ENCODE measurements around the gene NDUFS8. TPM values are rescaled to one million over a fixed set of nuclear protein-coding genes. Genes with fewer than 3 reads are reported as not detected.

NDUFS8 gene
- total and polyA plus RNA-seq, 2 of the 4 experiments (the other 2 are of a cell fraction), result 85.9 to 131 TPM

DNA sequence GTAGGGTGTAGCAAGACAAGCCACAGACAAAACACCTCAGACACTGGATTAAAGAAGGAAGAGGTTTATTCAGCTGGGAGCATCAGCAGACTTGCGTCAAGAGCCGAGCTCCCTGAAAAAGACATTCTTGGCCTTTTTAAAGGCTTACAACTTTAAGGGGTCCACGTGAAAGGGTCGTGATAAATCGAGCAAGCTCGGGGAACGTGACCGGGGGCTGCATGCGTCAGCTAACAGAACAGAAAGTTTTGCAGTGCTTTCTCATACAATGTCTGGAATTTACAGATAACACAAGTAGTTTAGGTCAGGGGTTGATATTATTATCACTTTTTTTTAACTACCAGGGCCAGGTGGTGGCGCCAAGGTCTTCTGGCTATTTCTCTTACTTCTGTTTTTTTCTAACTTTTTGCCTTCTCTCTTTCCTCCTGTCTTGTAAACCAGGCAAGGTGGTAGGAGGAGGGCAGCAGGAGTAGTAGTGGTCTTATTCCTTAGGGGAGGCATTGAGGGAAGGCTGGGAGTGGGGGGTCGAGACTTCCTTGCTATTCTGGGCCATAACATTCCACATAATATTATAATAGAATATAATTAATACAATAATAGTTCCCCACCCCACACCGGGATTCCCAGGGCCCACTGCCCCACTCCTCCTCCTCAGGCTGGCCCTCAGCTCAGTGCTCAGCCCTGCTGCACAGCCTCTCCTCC is 20.9 kb upstream of the NDUFS8 start (continued):
- TF ChIP-seq CEBPB (IDR thresholded peaks at IDR 0.05; ENCODE audit: low read depth, low read length), result no peak
- TF ChIP-seq MAZ (IDR thresholded peaks at IDR 0.05; ENCODE audit: borderline replicate concordance, low read depth, low read length), result no peak

DNA sequence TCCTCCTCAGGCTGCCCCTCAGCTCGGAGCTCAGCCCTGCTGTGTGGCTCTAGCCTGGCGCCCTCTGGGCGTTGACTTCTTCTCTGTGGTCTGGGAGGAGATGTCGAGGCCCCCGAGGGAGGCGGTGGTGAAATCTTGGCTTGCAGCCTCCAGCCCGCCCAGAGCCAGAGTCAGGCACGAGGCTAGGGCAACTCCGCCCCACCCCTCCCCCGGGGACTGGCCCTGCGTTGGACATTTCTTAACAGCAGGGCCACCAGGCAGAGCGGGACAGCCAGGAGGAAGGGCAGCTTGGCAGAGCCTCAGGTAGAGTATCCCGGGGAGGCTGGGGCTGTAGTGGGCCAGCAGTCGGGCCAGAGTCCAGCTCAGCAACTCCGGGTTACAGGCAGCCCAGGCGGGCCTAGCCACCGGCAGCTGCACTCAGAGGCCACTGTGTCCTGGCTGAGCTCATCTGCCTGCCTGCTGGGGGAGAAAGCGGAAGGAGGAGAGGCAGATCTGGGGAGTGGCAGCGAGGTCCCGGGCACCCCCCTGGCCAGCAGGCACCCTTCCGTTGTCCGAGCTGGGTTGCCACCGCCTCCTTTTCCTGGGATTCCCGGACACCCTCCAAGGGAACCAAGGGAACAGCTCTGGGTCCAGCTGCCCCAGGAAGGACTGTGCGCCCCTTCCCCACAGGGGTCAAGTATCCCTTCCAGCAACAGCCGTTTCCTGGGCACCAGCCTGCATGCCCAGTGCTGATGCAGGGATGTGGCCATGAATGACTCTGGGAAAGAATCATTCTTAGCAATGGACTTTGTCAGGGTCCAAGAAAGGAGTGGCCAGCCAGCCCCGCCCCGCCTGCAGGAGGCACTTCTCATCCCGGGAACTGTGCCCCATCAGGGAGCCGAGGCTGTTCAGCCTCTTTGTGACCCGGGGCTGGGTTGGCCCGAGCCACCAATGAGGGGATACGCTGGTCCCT is 20.1 kb upstream of the NDUFS8 start, which contains the start of gene ALDH3B1:
Gene ALDH3B1 (plus strand): TSS at position 238 of the 952 bp plus-strand sequence. CDS start 4,971 bp downstream, outside the sequence.
- no peaks in the 10 kb centered on the region for H4K20me1 ChIP-seq (ENCODE audit: insufficient read depth, low read length)
- no peaks in the 10 kb centered on the region for H3K9me3 ChIP-seq (ENCODE audit: control insufficient read depth, insufficient read depth, low read length)
- POLR2A ChIA-PET (ENCODE audit: unreplicated experiment), result interaction anchor here (0.9 kb wide), 1 partner anchor 28 kb away, joined by 4 read pairs; the partner anchor contains the start of gene TCIRG1
- peak; percentile 70 for DNase-seq
- peaks cover 35% of the 10 kb centered on the region for H3K9me1 ChIP-seq (ENCODE audit: insufficient read depth, low read length)
- H2BK20ac ChIP-seq (ENCODE audit: low read depth, low read length), result peak within 1 kb of the TSS; percentile 65
- H3K23ac ChIP-seq (ENCODE audit: low read depth, low read length), result peak within 1 kb of the TSS; percentile 96
- peak within 1 kb of the TSS; percentile 92 to 99 for H4K8ac ChIP-seq (ENCODE audit: low read depth in 2 of 2, low read length in 2 of 2)
- no peaks in the 10 kb centered on the region for H3K27me3 ChIP-seq (ENCODE audit: control insufficient read depth, insufficient read depth, low read length)
- H2BK120ac ChIP-seq (ENCODE audit: low read depth, low read length), result peak within 1 kb of the TSS; percentile 98
- H4K5ac ChIP-seq (ENCODE audit: low read depth, low read length), result peak within 1 kb of the TSS; percentile 75
- intact Hi-C loops (cut with micrococcal nuclease) (loop anchor here (5.0 kb wide), 2 partner anchors 107 to 197 kb away; no protein-coding TSS in a partner anchor), dilution Hi-C loops (cut with HindIII; ENCODE audit: low sequenced_read_pairs, unreplicated experiment) (no loop called here), in situ Hi-C loops (cut with MboI; ENCODE audit: low sequenced_read_pairs) (no loop called here)
- H3K36me3 ChIP-seq (ENCODE audit: control insufficient read depth, insufficient read depth, low read length), result no peaks in the 10 kb centered on the region
- CTCF ChIA-PET, result interaction anchor here (0.9 kb wide), 1 partner anchor 15 kb away, joined by 3 read pairs; no protein-coding TSS in a partner anchor
- H2AK5ac ChIP-seq (ENCODE audit: low read depth, low read length), result peak within 1 kb of the TSS; percentile 100
- H2AFZ ChIP-seq (replicated peaks; ENCODE audit: low read length, poor library complexity), result peak within 1 kb of the TSS; percentile 90
- peak within 1 kb of the TSS; percentile 89 for H2BK5ac ChIP-seq (ENCODE audit: low read depth, low read length, poor library complexity, severe bottlenecking)
- H3K56ac ChIP-seq (ENCODE audit: extremely low read depth, insufficient read depth, low read length), result peak within 1 kb of the TSS; percentile 74
- H3K79me1 ChIP-seq (ENCODE audit: low read depth in 1 of 2, low read length in 2 of 2), result peaks cover 23 to 45% of the 10 kb centered on the region in 2 experiments; a peak in 3 of 4 replicates
- peak within 1 kb of the TSS; percentile 97 for H3K14ac ChIP-seq (replicated peaks; ENCODE audit: low read depth, low read length)
- H3K9ac ChIP-seq (ENCODE audit: low read depth, low read length), result peak within 1 kb of the TSS; percentile 71
- H3K4me2 ChIP-seq (ENCODE audit: low read depth, low read length), result peak within 1 kb of the TSS; percentile 83
- WGBS, 2 experiments (ENCODE audit: extremely low coverage in 2 of 2, insufficient read length in 1 of 2), result 0% methylated on average over 7 of the region's 33 CpGs; no CpG with 5 or more reads in 1 of the 2 experiments
- peak within 1 kb of the TSS; percentile 100 for H3K4ac ChIP-seq (ENCODE audit: low read depth, low read length)
- peak within 1 kb of the TSS; percentile 100 for H2AK9ac ChIP-seq (replicated peaks; ENCODE audit: low read depth, low read length, poor library complexity)
- BruUV-seq (replicated peaks), result no TSS peak
- peak within 1 kb of the TSS; percentile 94; the same call in 2 of the 3 replicates for H2BK15ac ChIP-seq (ENCODE audit: low read depth, low read length)
- H3K4me3 ChIP-seq (ENCODE audit: insufficient read depth, low read depth, low read length), result peak within 1 kb of the TSS; percentile 42
- H3K4me1 ChIP-seq (ENCODE audit: control insufficient read depth, insufficient read depth, low read length), result peaks cover 44% of the 10 kb centered on the region
- peak within 1 kb of the TSS; percentile 88 for H3K27ac ChIP-seq (ENCODE audit: insufficient read depth, low read length)
- peak within 1 kb of the TSS; percentile 100 for H4K91ac ChIP-seq (ENCODE audit: insufficient read depth, low read depth, low read length)
- H3K18ac ChIP-seq (ENCODE audit: low read depth, low read length), result peak within 1 kb of the TSS; percentile 62
- peak; percentile 59 for ATAC-seq (ENCODE audit: low read depth)
- peak; percentile 32 for TF ChIP-seq POLR2A (IDR thresholded peaks at IDR 0.05; ENCODE audit: low read depth, low read length)
- no peak for TF ChIP-seq RAD21 (IDR thresholded peaks at IDR 0.05; ENCODE audit: low read length)
- TF ChIP-seq, protein P1, sequence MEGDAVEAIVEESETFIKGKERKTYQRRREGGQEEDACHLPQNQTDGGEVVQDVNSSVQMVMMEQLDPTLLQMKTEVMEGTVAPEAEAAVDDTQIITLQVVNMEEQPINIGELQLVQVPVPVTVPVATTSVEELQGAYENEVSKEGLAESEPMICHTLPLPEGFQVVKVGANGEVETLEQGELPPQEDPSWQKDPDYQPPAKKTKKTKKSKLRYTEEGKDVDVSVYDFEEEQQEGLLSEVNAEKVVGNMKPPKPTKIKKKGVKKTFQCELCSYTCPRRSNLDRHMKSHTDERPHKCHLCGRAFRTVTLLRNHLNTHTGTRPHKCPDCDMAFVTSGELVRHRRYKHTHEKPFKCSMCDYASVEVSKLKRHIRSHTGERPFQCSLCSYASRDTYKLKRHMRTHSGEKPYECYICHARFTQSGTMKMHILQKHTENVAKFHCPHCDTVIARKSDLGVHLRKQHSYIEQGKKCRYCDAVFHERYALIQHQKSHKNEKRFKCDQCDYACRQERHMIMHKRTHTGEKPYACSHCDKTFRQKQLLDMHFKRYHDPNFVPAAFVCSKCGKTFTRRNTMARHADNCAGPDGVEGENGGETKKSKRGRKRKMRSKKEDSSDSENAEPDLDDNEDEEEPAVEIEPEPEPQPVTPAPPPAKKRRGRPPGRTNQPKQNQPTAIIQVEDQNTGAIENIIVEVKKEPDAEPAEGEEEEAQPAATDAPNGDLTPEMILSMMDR (conservative IDR thresholded peaks at IDR 0.05; ENCODE audit: low read depth, low read length), result 0 out of 2 replicates have a peak, but pooled peaks have one; percentile 9
- no peak for TF ChIP-seq RFX5 (IDR thresholded peaks at IDR 0.05; ENCODE audit: low read depth, low read length)
- TF ChIP-seq, protein P2, sequence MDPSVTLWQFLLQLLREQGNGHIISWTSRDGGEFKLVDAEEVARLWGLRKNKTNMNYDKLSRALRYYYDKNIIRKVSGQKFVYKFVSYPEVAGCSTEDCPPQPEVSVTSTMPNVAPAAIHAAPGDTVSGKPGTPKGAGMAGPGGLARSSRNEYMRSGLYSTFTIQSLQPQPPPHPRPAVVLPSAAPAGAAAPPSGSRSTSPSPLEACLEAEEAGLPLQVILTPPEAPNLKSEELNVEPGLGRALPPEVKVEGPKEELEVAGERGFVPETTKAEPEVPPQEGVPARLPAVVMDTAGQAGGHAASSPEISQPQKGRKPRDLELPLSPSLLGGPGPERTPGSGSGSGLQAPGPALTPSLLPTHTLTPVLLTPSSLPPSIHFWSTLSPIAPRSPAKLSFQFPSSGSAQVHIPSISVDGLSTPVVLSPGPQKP (IDR thresholded peaks at IDR 0.05; ENCODE audit: borderline replicate concordance, low read depth, low read length), result no peak
- TF ChIP-seq, protein P3, sequence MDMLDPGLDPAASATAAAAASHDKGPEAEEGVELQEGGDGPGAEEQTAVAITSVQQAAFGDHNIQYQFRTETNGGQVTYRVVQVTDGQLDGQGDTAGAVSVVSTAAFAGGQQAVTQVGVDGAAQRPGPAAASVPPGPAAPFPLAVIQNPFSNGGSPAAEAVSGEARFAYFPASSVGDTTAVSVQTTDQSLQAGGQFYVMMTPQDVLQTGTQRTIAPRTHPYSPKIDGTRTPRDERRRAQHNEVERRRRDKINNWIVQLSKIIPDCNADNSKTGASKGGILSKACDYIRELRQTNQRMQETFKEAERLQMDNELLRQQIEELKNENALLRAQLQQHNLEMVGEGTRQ (IDR thresholded peaks at IDR 0.05; ENCODE audit: low read depth, low read length), result peak; percentile 4; the same call in 1 of the 2 replicates
- TF ChIP-seq BHLHE40 (IDR thresholded peaks at IDR 0.05; ENCODE audit: low read depth, low read length), result peak; percentile 71
